Keratinocyte (primary cell): Measurements from ENCODE around the gene P2RX3. TPM values are rescaled to one million over a fixed set of nuclear protein-coding genes. Genes with fewer than 3 reads are reported as not detected.
A peak's percentile ranks its signal among the peaks of the same experiment; 100 is the strongest.

Experiments used
- DNase-seq: peaks from one replicate; pipeline ENCODE4 v3.0.0-alpha.2; 2011; ENCODE audit warnings: low read depth, missing footprints, low spot score
- FAIRE-seq: peaks from 2 replicates; lab custom pipeline; 2011; peaks lifted over from hg19 to GRCh38; lab: Jason Lieb, UNC
- H2AFZ ChIP-seq: 2 replicates; pipeline ENCODE4 v1.6.0; 2012; ENCODE audit warnings: low read length, control low read depth, inconsistent platforms; ENCODE audit not compliant: control insufficient read depth
- H3K27ac ChIP-seq: 2 replicates; pipeline ENCODE4 v1.5.1; 2011; ENCODE audit warnings: low read length; ENCODE audit not compliant: control insufficient read depth, insufficient read depth
- H3K27me3 ChIP-seq: 3 replicates; pipeline ENCODE4 v1.6.0; 2011; ENCODE audit warnings: low read length; ENCODE audit not compliant: control insufficient read depth, insufficient read depth; ENCODE audit errors: extremely low read depth
- H3K36me3 ChIP-seq, 2 experiments: 2 replicates in 1 of 2; 3 replicates in 1 of 2; pipeline ENCODE4 v1.5.1; 2011; ENCODE audit warnings: low read length in 2 of 2, mild to moderate bottlenecking in 1 of 2; ENCODE audit not compliant: control insufficient read depth in 2 of 2, insufficient read depth in 2 of 2; ENCODE audit errors: extremely low read depth in 1 of 2
- H3K4me1 ChIP-seq: 3 replicates; pipeline ENCODE4 v1.5.1; 2011; ENCODE audit warnings: low read length; ENCODE audit not compliant: control insufficient read depth, insufficient read depth; ENCODE audit errors: extremely low read depth
- H3K4me2 ChIP-seq: 3 replicates; pipeline ENCODE4 v1.6.0; 2011; ENCODE audit warnings: low read depth, low read length; ENCODE audit not compliant: control insufficient read depth, insufficient read depth; ENCODE audit errors: extremely low read depth
- H3K4me3 ChIP-seq, 3 experiments: fragments of 200-600 bp in 1 of 3; sonication (generic) in 1 of 3; 2 replicates in 2 of 3; 3 replicates in 1 of 3; pipeline ENCODE4 v1.5.1; 2011 to 2016; ENCODE audit warnings: low read length in 3 of 3, mild to moderate bottlenecking in 3 of 3, control low read depth in 2 of 3, inconsistent platforms in 1 of 3, low read depth in 1 of 3, mixed read lengths in 1 of 3, mixed run types in 1 of 3, moderate library complexity in 1 of 3; ENCODE audit not compliant: control insufficient read depth in 2 of 3, insufficient read depth in 2 of 3; ENCODE audit errors: extremely low read depth in 1 of 3
- H3K79me2 ChIP-seq: 2 replicates; pipeline ENCODE4 v1.6.0; 2012; ENCODE audit warnings: low read length; ENCODE audit not compliant: control insufficient read depth, insufficient read depth
- H3K9ac ChIP-seq: 3 replicates; pipeline ENCODE4 v1.6.0; 2011; ENCODE audit warnings: low read length; ENCODE audit not compliant: control insufficient read depth, insufficient read depth; ENCODE audit errors: extremely low read depth
- H3K9me1 ChIP-seq: 3 replicates; pipeline ENCODE4 v1.6.0; 2011; ENCODE audit warnings: low read length; ENCODE audit not compliant: control insufficient read depth, insufficient read depth; ENCODE audit errors: extremely low read depth
- H3K9me3 ChIP-seq: 2 replicates; pipeline ENCODE4 v1.5.1; 2012; ENCODE audit warnings: low read depth, low read length; ENCODE audit not compliant: control insufficient read depth
- H4K20me1 ChIP-seq: 3 replicates; pipeline ENCODE4 v1.6.0; 2011; ENCODE audit warnings: low read length; ENCODE audit not compliant: control insufficient read depth, insufficient read depth; ENCODE audit errors: extremely low read depth
- EZH2 ChIP-seq: IDR thresholded peaks from one replicate; pipeline ENCODE4 v1.6.1; 2012; ENCODE audit warnings: inconsistent platforms, mild to moderate bottlenecking, low read length, moderate library complexity
- dilution Hi-C: fragments of 300-500 bp; cut with MboI; formaldehyde crosslinking; loops from one replicate; pipeline ENCODE4 v1.7.0; 2020; ENCODE audit warnings: low sequenced_read_pairs; ENCODE audit not compliant: extremely low pct_ligation_motif_present
- polyA plus RNA-seq, 5 experiments: library from polyadenylated mRNA; depleted of rRNA in 3 of 5; stranded (reverse) in 3 of 5; stranded (forward) in 1 of 5; unstranded in 1 of 5; fragments of >200 nt; gene quantifications; 1 replicate in 1 of 5; 2 replicates in 3 of 5; 3 replicates in 1 of 5; pipeline versions ENCODE4 v1.2.1 to v1.2.3, GENCODE V29; 2011 to 2012; ENCODE audit warnings: missing spikeins in 2 of 5, low read depth in 1 of 5, low replicate concordance in 1 of 5
- TF ChIP-seq, protein P1 (sequence below), 3 experiments: IDR thresholded peaks in 1 of 3; conservative IDR thresholded peaks in 1 of 3; optimal IDR thresholded peaks in 1 of 3; 2 replicates in 2 of 3; 3 replicates in 1 of 3; pipeline versions ENCODE3 to v1.5.1; 2011; ENCODE audit warnings: low read length in 3 of 3, mild to moderate bottlenecking in 3 of 3, moderate library complexity in 2 of 3, control low read depth in 1 of 3, inconsistent platforms in 1 of 3; ENCODE audit not compliant: insufficient read depth in 2 of 3; ENCODE audit errors: extremely low read depth in 1 of 3

The P2RX3 gene
- polyA plus RNA-seq, 1 donor (not counting 4 experiments of a cell fraction or from before 2014, with no cell fraction given), result not detected

DNA sequence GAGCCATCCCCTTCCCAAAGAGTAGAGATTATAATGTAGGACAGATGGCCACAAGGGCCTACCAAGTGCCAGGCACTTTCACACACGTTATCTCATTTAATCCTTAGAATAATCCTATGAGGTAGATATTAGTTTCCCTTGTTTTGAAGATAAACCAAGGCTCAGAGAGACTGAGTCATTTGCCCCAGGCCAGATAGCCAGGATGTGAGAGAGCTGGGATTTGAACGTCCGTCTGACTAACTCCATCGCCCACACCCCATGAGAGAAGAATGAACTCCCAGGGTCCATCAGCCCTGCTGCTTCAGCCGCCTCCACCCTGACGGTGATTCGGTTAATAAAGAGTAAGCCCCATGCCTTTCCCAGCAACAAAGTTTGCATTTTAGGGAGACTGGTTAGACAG lies 32.1 kb downstream of the P2RX3 start:
- Histone ChIP-seq H3K9ac (no peak overlapping the region), H3K9me3 (no peaks in the 10 kb centered on the region), H3K4me3 (no peak overlapping the region), H2AFZ (no peak overlapping the region), H4K20me1 (no peaks in the 10 kb centered on the region), H3K79me2 (no peaks in the 10 kb centered on the region), H3K27ac (peak overlapping the region; percentile 62), H3K4me2 (peak overlapping the region; percentile 57), H3K9me1 (no peaks in the 10 kb centered on the region), H3K4me1 (peaks cover 34% of the 10 kb centered on the region), H3K36me3 (no peaks in the 10 kb centered on the region), H3K27me3 (no peaks in the 10 kb centered on the region)
- DNase-seq (peak; percentile 62), FAIRE-seq (peak; percentile 80)
- dilution Hi-C loops, result no loop called here
- no peak for TF ChIP-seq EZH2
- TF ChIP-seq, protein P1, sequence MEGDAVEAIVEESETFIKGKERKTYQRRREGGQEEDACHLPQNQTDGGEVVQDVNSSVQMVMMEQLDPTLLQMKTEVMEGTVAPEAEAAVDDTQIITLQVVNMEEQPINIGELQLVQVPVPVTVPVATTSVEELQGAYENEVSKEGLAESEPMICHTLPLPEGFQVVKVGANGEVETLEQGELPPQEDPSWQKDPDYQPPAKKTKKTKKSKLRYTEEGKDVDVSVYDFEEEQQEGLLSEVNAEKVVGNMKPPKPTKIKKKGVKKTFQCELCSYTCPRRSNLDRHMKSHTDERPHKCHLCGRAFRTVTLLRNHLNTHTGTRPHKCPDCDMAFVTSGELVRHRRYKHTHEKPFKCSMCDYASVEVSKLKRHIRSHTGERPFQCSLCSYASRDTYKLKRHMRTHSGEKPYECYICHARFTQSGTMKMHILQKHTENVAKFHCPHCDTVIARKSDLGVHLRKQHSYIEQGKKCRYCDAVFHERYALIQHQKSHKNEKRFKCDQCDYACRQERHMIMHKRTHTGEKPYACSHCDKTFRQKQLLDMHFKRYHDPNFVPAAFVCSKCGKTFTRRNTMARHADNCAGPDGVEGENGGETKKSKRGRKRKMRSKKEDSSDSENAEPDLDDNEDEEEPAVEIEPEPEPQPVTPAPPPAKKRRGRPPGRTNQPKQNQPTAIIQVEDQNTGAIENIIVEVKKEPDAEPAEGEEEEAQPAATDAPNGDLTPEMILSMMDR (optimal IDR thresholded peaks at IDR 0.05 in 1 of 3, IDR thresholded peaks at IDR 0.05 in 1 of 3, conservative IDR thresholded peaks at IDR 0.05 in 1 of 3; ENCODE audit: extremely low read depth in 1 of 3, insufficient read depth in 2 of 3, low read length in 3 of 3), result no peak

DNA sequence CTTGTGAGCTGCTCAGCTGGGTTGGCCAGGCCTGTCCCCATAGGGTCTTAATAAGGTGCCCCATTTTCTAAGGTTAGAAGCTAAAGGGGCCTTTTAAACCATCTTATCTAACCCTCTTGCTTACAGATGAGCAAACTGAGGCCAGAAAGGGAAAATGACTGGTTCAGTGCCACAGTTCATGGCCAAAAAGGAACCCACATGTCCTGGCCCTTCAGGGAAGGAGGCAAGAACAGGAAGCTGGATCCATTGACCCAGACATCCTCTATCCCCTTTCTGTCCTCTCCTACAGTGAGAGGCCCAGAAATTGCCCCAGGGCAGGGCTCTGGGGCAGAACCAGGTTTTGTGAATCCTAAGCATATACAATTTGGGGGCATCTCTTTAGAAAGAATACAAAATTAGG lies 32.8 kb downstream of the P2RX3 start:
- no peak overlapping the region for H3K4me3 ChIP-seq
- no peaks in the 10 kb centered on the region for H3K9me1 ChIP-seq
- H3K4me1 ChIP-seq, result peaks cover 34% of the 10 kb centered on the region
- H3K27me3 ChIP-seq, result no peaks in the 10 kb centered on the region
- FAIRE-seq (no peak), DNase-seq (no peak)
- H2AFZ ChIP-seq, result no peak overlapping the region
- dilution Hi-C loops, result no loop called here
- H3K4me2 ChIP-seq, result no peak overlapping the region
- no peak overlapping the region for H3K9ac ChIP-seq
- H3K9me3 ChIP-seq, result no peaks in the 10 kb centered on the region
- TF ChIP-seq, protein P1 (optimal IDR thresholded peaks at IDR 0.05 in 1 of 3, IDR thresholded peaks at IDR 0.05 in 1 of 3, conservative IDR thresholded peaks at IDR 0.05 in 1 of 3; ENCODE audit: extremely low read depth in 1 of 3, insufficient read depth in 2 of 3, low read length in 3 of 3), result no peak
- TF ChIP-seq EZH2, result no peak
- no peaks in the 10 kb centered on the region for H3K79me2 ChIP-seq
- H3K36me3 ChIP-seq, result no peaks in the 10 kb centered on the region
- no peak overlapping the region for H3K27ac ChIP-seq
- no peaks in the 10 kb centered on the region for H4K20me1 ChIP-seq
